ENCODE results near the gene AFF3.
A peak's percentile ranks its signal among the peaks of the same experiment; 100 is the strongest.

Gene AFF3

DNA sequence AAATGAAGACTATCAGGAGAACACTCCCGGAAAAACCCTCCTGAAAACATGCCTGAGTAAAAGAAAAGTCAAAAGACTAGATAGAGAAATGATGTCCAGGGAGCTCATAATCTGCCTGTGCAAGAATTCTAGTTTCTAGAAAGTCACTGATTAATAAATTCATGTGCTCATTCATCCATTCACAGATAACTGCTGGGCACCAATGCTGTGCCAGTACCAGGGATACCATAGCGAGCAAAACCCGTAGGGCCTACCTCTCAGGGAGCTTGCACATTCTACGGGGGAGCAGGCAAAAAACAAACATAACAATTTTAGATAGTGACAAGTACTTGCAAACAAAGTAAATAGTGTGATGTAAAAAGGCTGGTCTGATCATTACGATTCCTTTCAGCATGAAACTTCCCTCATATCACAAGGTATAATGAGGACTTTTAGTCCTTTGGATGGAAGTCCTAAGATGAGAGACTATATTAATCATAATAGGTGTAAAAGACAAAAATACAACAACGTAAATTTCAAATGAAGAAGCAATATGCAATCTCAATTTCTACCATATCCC lies 289.9 kb downstream of the AFF3 start:
- DNase-seq (ENCODE audit: low spot score): no peak
- CTCF ChIA-PET: no interaction called here
- TF ChIP-seq, protein P1, sequence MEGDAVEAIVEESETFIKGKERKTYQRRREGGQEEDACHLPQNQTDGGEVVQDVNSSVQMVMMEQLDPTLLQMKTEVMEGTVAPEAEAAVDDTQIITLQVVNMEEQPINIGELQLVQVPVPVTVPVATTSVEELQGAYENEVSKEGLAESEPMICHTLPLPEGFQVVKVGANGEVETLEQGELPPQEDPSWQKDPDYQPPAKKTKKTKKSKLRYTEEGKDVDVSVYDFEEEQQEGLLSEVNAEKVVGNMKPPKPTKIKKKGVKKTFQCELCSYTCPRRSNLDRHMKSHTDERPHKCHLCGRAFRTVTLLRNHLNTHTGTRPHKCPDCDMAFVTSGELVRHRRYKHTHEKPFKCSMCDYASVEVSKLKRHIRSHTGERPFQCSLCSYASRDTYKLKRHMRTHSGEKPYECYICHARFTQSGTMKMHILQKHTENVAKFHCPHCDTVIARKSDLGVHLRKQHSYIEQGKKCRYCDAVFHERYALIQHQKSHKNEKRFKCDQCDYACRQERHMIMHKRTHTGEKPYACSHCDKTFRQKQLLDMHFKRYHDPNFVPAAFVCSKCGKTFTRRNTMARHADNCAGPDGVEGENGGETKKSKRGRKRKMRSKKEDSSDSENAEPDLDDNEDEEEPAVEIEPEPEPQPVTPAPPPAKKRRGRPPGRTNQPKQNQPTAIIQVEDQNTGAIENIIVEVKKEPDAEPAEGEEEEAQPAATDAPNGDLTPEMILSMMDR (conservative IDR thresholded peaks at IDR 0.05; ENCODE audit: low read depth): no peak
- no peak overlapping the region for H3K27ac ChIP-seq
- POLR2A ChIA-PET (ENCODE audit: low non-redundant PET): no interaction called here

DNA sequence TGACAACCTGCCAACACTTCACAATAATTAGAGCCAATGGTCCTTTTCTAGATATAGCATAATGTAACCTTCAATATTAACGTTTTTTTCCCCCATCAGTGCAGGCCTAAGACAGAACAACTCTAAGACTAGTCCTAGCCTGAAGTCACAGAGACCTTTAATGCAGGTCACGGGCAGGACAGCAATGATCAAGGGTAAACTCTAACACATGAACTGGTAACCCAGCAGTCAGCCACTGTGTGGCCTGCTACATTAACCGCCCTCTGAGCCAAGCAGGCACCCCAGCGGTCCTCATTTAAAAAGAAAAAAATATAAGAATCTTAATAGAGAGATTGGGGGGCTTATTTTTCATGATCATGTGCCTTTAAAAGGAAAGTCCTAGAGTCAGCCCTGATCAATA lies 290.6 kb downstream of the AFF3 start:
- TF ChIP-seq, protein P1 (conservative IDR thresholded peaks at IDR 0.05; ENCODE audit: low read depth): no peak
- H3K27ac ChIP-seq: no peak overlapping the region
- ChIA-PET POLR2A (ENCODE audit: low non-redundant PET) (no interaction called here), CTCF (no interaction called here)
- no peak for DNase-seq (ENCODE audit: low spot score)

DNA sequence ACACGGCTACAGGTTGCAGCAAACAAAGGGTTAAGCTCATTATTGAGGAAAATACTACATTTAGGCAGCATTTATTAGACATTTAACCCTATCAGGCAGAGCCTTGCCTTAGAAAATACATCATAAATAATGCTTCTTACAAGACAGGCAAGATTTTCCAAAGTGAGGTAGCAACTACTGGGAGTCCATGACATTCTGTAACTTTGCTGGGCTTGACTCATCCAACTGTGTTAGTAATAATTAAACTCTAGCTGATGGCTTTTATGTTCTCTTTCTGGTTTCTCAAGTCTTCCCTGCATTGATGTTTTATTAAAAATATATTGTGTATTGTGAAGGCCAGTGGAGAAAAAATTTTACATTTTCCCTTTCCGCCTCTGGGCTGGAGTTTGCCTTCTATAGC lies 291.3 kb downstream of the AFF3 start:
- CTCF ChIA-PET: no interaction called here
- no peak overlapping the region for H3K27ac ChIP-seq
- TF ChIP-seq, protein P1 (conservative IDR thresholded peaks at IDR 0.05; ENCODE audit: low read depth): no peak
- POLR2A ChIA-PET (ENCODE audit: low non-redundant PET): no interaction called here
- no peak for DNase-seq (ENCODE audit: low spot score)

DNA sequence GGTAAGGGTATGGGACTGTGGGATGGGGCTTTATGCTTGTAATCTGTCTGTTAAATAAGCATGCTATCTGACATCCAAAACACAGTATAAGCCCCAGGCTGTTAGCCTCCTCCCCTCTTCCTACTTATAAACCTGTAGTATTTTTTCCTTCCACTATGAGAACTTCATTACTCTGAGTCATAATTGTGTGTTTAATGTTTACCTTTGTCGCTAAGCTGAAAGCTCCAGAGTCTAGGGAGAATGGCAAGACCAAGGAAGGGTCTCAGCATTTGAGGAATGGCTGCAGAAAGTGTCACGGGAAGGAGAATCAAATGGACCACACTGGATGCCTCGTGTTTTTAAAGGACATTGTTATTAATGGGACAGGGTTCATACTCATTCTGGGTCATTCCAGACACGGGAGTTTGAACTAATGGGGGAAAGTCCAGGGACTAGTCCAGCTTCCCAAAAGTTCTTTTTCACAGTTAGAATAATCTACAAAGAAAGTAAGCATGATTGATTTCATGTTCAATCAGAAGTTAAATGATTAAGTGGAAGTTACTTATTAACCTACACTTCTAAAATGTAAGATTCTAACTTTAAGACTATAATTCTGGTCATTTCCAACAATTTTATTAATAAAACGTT lies 292.2 kb downstream of the AFF3 start:
- CTCF ChIA-PET: no interaction called here

DNA sequence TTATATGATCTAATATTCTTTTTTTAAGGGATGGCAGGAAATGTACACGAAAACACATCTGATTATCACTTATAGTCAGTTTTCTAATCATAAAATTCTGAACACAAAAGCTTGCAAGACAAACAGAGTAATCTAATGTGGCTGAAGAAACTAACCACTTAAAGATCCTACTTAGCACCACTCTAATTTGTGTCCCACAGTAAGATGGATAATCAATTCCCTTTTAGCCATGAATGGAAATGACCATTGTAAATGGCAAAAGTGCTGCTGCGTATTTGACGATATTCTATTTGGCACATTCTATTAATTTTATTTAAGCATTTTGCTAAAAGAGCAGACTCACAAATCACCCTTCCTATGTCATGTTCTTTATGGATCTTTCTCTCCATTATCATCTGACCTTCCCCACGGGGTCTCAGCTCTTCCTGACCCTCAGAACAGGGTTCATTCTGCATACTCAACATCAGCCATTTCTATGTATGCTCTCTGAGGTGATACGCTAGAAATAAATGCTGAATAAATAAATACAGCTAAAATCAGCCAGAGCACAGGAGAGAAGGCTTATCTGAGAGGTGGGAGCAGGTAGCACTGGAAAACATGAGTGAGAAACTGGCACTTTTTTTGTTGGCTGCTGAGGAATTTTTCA lies 295.8 kb downstream of the AFF3 start:
- CTCF ChIA-PET: no interaction called here
- no peak for DNase-seq (ENCODE audit: low spot score)
- no peak overlapping the region for H3K27ac ChIP-seq
- TF ChIP-seq, protein P1 (conservative IDR thresholded peaks at IDR 0.05; ENCODE audit: low read depth): no peak
- POLR2A ChIA-PET (ENCODE audit: low non-redundant PET): no interaction called here

More for the DNA sequence above, 292.2 kb downstream of the AFF3 start:
- no peak overlapping the region for H3K27ac ChIP-seq
- peak; percentile 30 for DNase-seq (ENCODE audit: low spot score)
- POLR2A ChIA-PET (ENCODE audit: low non-redundant PET): no interaction called here
- TF ChIP-seq, protein P1 (conservative IDR thresholded peaks at IDR 0.05; ENCODE audit: low read depth): no peak

DNA sequence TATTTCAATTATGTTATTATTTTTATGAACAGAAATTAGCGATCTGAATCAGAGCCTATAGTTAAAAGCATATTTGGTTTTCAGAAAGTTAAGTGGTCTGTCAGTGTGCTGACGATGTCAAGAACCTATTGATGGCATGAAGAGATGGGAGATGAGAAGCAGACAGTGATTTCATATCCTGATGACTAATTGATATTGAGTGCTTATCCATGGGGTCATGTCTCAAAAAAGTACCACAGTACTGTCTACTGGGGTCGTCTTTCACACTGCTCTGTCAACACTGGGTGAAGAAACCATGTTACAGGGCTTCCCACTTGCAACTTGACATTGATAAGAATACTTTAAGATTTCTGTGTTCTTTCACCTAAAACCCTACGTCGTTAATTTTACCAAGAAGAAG lies 297.1 kb downstream of the AFF3 start:
- H3K27ac ChIP-seq: no peak overlapping the region
- TF ChIP-seq, protein P1 (conservative IDR thresholded peaks at IDR 0.05; ENCODE audit: low read depth): no peak
- ChIA-PET CTCF (no interaction called here), POLR2A (ENCODE audit: low non-redundant PET) (no interaction called here)
- DNase-seq (ENCODE audit: low spot score): no peak
